Prostate gland (tissue), 2 donors: ENCODE measurements around the gene NRXN2. TPM values are rescaled to one million over a fixed set of nuclear protein-coding genes. Genes with fewer than 3 reads are reported as not detected.
"Not testable (repeated sequence)": the region's sequence is repeated elsewhere in the genome, so short reads cannot be mapped to it uniquely, and the experiment has no call there.

Experiments
- DNase-seq: peaks from one replicate; pipeline ENCODE4 v3.0.0-alpha.2; 2019; ENCODE audit warnings: low spot score
- H3K27ac ChIP-seq, 2 donors: fragments of 200-600 bp; sonication (generic); 2 replicates each; pipeline ENCODE4 v1.5.1; 2017 to 2019
- H3K27me3 ChIP-seq: fragments of 200-600 bp; sonication (generic); replicated peaks from 2 replicates; pipeline ENCODE4 v1.5.1; 2019; ENCODE audit not compliant: insufficient read depth
- H3K36me3 ChIP-seq, 2 donors: fragments of 200-600 bp; sonication (generic); 1 replicate in 1 of 2; 2 replicates in 1 of 2; pipeline versions ENCODE4 v1.5.1 to v1.8.1; 2017 to 2019
- H3K4me1 ChIP-seq: fragments of 200-600 bp; sonication (generic); replicated peaks from 2 replicates; pipeline ENCODE4 v1.5.1; 2019
- H3K4me3 ChIP-seq, 2 donors: fragments of 200-600 bp; sonication (generic); 2 replicates each; pipeline ENCODE4 v1.5.1; 2017 to 2019
- H3K9me3 ChIP-seq: fragments of 200-600 bp; sonication (generic); 2 replicates; pipeline ENCODE4 v1.5.1; 2017
- POLR2A ChIP-seq: fragments of 450-650 bp; IDR thresholded peaks from one replicate; pipeline ENCODE4 v1.6.1; 2016; ENCODE audit warnings: antibody characterized with exemption, mild to moderate bottlenecking
- POLR2AphosphoS5 ChIP-seq: sonication (generic); formaldehyde crosslinking; IDR thresholded peaks from one replicate; pipeline ENCODE4 v1.6.1; 2017; ENCODE audit warnings: antibody characterized with exemption
- WGBS: methylation state at CpG from one replicate; pipeline ENCODE4 v1.1.5; 2018; 5-methylcytosine and 5-hydroxymethylcytosine counted together
- intact Hi-C: fragments of 100-400 bp; cut with DNase I; formaldehyde crosslinking; loops from one replicate; pipeline ENCODE4 v1.14.2; 2022
- total RNA-seq, 2 donors: library from RNA; depleted of rRNA; stranded (reverse); fragments of >200 nt; gene quantifications; one replicate each; pipeline ENCODE4 v1.1.0, GENCODE V29; 2016
- TF ChIP-seq, protein P1 (sequence below), 4 experiments: fragments of 200-600 bp in 2 of 4; fragments of 450-650 bp in 2 of 4; sonication (generic) in 2 of 4; IDR thresholded peaks; 1 replicate in 3 of 4; 2 replicates in 1 of 4; pipeline ENCODE4 v1.5.1; 2016 to 2019; ENCODE audit warnings: antibody characterized with exemption in 4 of 4, mild to moderate bottlenecking in 2 of 4, moderate library complexity in 2 of 4

The NRXN2 gene
- total RNA-seq, 2 donors from 2014 or later, result 0.46 to 26.8 TPM

DNA sequence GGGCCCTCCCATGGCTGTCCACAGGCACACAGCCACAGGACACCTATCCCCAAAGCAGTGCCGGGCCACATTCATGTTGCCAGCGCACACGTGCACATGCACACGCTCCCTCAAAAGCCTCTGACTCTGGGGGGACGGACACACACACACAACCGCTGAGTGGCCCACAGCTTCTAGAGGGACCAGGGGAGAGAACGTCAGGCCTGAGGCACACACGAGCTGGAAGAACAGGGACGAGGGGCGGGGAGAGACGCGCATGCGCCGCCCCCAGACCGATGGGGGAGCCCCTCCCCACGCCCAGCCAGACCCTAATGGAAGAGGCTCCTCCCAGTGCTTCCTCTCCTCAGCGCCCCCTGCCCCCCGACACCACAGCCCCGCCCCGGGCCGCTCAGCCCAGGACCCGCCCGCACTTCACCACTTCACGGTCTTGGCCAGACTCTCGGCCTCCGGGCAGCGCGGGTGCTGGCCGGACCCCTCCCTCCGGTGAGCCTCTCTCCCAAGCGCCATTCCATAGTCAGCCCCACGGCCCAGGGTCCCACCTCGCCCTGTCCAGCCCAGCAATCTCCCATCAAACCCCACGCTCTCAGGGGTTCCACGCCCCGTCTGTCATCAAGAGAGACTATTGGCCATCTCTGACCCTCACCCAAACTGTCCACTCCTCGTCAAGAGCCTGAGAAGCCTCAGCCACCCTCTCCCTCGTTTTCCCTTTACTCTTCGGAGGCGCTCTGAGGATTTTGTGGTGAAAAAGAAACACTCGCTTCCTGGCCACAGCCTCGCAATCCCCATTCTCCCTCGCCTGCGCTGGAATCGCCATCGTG is 11.7 kb downstream of the NRXN2 start:
- no peak for DNase-seq
- Histone ChIP-seq H3K4me1 (no peaks in the 10 kb centered on the region), H3K4me3 (no peak overlapping the region), H3K27me3 (peaks cover 20% of the 10 kb centered on the region), H3K27ac (no peak overlapping the region), H3K9me3 (no peaks in the 10 kb centered on the region), H3K36me3 (no peaks in the 10 kb centered on the region)
- intact Hi-C loops, result no loop called here
- WGBS, result 24% methylated on average over 46 of the region's 46 CpGs
- TF ChIP-seq POLR2AphosphoS5 (no peak), POLR2A (no peak)
- TF ChIP-seq, protein P1, sequence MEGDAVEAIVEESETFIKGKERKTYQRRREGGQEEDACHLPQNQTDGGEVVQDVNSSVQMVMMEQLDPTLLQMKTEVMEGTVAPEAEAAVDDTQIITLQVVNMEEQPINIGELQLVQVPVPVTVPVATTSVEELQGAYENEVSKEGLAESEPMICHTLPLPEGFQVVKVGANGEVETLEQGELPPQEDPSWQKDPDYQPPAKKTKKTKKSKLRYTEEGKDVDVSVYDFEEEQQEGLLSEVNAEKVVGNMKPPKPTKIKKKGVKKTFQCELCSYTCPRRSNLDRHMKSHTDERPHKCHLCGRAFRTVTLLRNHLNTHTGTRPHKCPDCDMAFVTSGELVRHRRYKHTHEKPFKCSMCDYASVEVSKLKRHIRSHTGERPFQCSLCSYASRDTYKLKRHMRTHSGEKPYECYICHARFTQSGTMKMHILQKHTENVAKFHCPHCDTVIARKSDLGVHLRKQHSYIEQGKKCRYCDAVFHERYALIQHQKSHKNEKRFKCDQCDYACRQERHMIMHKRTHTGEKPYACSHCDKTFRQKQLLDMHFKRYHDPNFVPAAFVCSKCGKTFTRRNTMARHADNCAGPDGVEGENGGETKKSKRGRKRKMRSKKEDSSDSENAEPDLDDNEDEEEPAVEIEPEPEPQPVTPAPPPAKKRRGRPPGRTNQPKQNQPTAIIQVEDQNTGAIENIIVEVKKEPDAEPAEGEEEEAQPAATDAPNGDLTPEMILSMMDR (IDR thresholded peaks at IDR 0.05), result no peak

DNA sequence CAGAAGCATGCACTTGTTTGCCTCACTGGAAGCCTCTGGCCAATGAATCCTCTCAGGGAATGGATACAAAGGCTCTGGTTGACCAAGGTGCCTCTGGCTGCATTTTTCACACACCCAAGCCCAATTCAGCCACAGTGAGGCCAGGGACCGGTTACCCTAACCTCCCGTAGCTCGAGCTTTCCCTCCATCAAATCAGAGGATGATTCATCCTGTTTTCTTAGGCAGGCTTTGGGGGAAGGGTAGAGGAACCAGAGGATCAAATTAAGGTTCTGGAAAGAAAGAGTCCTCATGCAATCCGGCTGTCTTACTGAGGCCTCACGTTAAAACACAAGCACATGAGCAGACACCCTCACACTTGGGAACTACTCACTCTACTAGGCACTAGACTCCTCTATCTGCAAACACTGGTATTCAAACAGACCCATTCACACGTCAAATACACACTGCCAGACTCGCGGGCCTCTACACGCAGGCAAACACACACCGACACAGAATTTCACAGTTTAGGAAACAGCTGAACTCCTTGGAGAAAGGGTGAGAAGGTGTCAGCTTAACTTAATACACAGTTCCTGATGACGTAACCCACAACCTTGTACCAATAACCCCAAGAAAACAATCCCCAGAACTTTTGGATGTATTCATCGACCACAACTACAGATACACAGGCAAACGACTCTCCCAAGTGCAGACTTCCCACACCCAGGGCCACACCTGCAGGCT is 12.4 kb downstream of the NRXN2 start:
- Histone ChIP-seq H3K27ac (no peak overlapping the region), H3K4me3 (no peak overlapping the region), H3K27me3 (peaks cover 13% of the 10 kb centered on the region), H3K9me3 (no peaks in the 10 kb centered on the region), H3K4me1 (no peaks in the 10 kb centered on the region), H3K36me3 (no peaks in the 10 kb centered on the region)
- no peak for TF ChIP-seq POLR2AphosphoS5
- TF ChIP-seq POLR2A, result no peak
- TF ChIP-seq, protein P1 (IDR thresholded peaks at IDR 0.05), result no peak
- 57% methylated on average over 12 of the region's 13 CpGs for WGBS
- intact Hi-C loops, result no loop called here
- no peak for DNase-seq

DNA sequence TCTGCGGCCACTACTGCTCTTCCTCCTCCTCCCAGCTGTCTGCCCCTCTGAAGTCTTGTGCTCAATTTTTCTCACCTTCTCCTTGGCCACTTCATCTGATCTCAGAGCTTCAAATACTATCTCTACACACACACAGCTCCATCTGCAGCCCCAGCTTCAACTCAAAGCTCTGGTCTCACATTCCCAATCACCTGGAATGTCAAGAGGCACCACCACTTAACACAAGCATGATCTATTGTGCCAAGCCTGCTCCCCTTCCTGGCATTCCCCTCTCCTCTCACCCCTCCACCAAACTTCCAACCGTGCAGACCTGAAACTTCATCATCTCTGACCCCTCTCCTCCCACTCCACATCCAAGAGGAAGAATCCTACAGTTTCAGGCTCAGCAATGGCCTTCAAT is 17.5 kb downstream of the NRXN2 start:
- TF ChIP-seq, protein P1 (IDR thresholded peaks at IDR 0.05), result no peak
- TF ChIP-seq POLR2A (no peak), POLR2AphosphoS5 (no peak)
- Histone ChIP-seq H3K4me3 (no peak overlapping the region), H3K27ac (no peak overlapping the region), H3K36me3 (no peaks in the 10 kb centered on the region), H3K9me3 (no peaks in the 10 kb centered on the region), H3K27me3 (no peaks in the 10 kb centered on the region), H3K4me1 (no peaks in the 10 kb centered on the region)
- intact Hi-C loops, result no loop called here
- WGBS, result 60% methylated on average over 2 of the region's 2 CpGs
- no peak for DNase-seq

DNA sequence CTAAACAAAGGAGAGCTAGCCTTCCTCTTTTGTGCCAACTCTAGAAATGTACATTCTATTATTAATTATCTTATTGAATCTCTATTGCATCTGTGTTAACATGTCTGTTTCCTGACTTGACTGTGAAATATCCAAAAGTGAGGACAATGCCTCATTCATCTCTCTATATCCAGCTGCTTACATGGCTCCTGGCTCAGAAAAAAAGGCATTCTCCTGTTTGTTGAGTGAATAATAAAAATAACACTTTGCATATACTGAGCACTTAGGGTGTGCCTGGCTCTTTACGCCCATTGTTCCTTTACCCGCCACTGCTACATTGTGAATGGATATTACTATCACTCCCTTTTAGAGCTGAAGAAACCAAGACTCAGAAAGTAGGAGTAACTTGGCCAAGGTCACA is 19.9 kb downstream of the NRXN2 start:
- Histone ChIP-seq H3K4me1 (no peaks in the 10 kb centered on the region), H3K9me3 (no peaks in the 10 kb centered on the region), H3K4me3 (no peak overlapping the region), H3K27me3 (no peaks in the 10 kb centered on the region), H3K36me3 (no peaks in the 10 kb centered on the region), H3K27ac (no peak overlapping the region)
- TF ChIP-seq POLR2AphosphoS5 (no peak), POLR2A (no peak)
- TF ChIP-seq, protein P1 (IDR thresholded peaks at IDR 0.05), result no peak
- DNase-seq, result no peak
- WGBS, result 76% methylated on average over 2 of the region's 2 CpGs
- intact Hi-C loops, result no loop called here

GRCh38 chr11:64701956-64702355 is 21.0 kb downstream of the NRXN2 start:
- H3K36me3 ChIP-seq, H3K27me3 ChIP-seq, intact Hi-C loops, H3K4me1 ChIP-seq, H3K27ac ChIP-seq, H3K4me3 ChIP-seq, DNase-seq, H3K9me3 ChIP-seq: not testable (repeated sequence)
- 97% methylated on average over 11 of the region's 29 CpGs for WGBS
